Ovary (tissue), 3 donors: ENCODE data around the gene KRT13.

Experiments used
- EP300 ChIP-seq: sonication (generic); formaldehyde crosslinking; IDR thresholded peaks from one replicate; pipeline ENCODE4 v1.6.1; 2017; ENCODE audit warnings: antibody characterized with exemption
- POLR2A ChIP-seq: fragments of 450-650 bp; IDR thresholded peaks from one replicate; pipeline ENCODE4 v1.6.1; 2017; ENCODE audit warnings: antibody characterized with exemption, mild to moderate bottlenecking, moderate library complexity
- TF ChIP-seq, protein P1 (sequence below), 3 donors: fragments of 450-650 bp in 2 of 3; fragments of 200-600 bp in 1 of 3; IDR thresholded peaks; one replicate each; pipeline versions ENCODE4 v1.5.1 to v1.8.0; 2016 to 2022; ENCODE audit warnings: antibody characterized with exemption in 3 of 3, mild to moderate bottlenecking in 1 of 3
- donor health status: DM: no; HTN: no; CAD: no.

DNA sequence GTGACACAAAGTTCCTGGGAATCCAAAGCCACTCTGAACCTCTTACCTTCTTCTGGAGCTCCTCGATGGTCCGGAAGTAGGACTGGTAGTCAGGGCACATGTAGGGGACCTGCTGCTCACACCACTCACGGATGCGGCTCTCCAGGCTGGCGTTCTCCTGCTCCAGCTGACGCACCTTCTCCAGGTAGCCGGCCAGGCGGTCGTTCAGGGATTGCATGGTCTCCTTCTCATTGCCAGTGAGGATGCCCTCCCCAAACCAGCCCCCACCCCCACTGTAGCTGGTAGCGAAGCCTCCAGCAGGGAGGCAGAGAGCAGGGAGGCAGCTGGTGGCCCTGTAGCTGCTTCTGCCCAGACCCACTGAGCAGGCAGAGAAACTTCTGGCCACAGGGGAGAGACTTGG is 24.8 kb downstream of the KRT13 start:
- TF ChIP-seq, protein P1, sequence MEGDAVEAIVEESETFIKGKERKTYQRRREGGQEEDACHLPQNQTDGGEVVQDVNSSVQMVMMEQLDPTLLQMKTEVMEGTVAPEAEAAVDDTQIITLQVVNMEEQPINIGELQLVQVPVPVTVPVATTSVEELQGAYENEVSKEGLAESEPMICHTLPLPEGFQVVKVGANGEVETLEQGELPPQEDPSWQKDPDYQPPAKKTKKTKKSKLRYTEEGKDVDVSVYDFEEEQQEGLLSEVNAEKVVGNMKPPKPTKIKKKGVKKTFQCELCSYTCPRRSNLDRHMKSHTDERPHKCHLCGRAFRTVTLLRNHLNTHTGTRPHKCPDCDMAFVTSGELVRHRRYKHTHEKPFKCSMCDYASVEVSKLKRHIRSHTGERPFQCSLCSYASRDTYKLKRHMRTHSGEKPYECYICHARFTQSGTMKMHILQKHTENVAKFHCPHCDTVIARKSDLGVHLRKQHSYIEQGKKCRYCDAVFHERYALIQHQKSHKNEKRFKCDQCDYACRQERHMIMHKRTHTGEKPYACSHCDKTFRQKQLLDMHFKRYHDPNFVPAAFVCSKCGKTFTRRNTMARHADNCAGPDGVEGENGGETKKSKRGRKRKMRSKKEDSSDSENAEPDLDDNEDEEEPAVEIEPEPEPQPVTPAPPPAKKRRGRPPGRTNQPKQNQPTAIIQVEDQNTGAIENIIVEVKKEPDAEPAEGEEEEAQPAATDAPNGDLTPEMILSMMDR (IDR thresholded peaks at IDR 0.05) = no peak
- TF ChIP-seq POLR2A (no peak), EP300 (no peak)
